Activated CD4-positive, alpha-beta T cell treated with anti-CD3 and anti-CD28 coated beads, Interleukin-2, amount 10 ng/mL, durations not matched to agents 7 days and 5 days (primary cell): ENCODE data around the gene SETD2. TPM values are rescaled to one million over a fixed set of nuclear protein-coding genes. Genes with fewer than 3 reads are reported as not detected.

Experiments used
- total RNA-seq, 2 experiments: library from RNA; stranded (reverse); gene quantifications; one replicate each; pipeline ENCODE4 v1.2.3, GENCODE V29; 2021

Gene SETD2
- total RNA-seq, 2 experiments from 2014 or later: 44.4 to 48.3 TPM

Other genes starting within 250 kb of the SETD2 start
- 10 to 100 TPM; 48.7 to 56.1 TPM for gene CCDC12, start 187.4 kb downstream of the SETD2 start, total RNA-seq
- 100 to 1,000 TPM; 194 to 212 TPM for gene NBEAL2, start 184.4 kb downstream of the SETD2 start, total RNA-seq
- 1 to 10 TPM; 3.6 to 3.9 TPM for gene KIF9, start 118.7 kb upstream of the SETD2 start, total RNA-seq
- gene KLHL18, start 118.8 kb upstream of the SETD2 start, total RNA-seq: 10 to 100 TPM; 21.4 to 24.8 TPM
- gene PTPN23, start 216.9 kb upstream of the SETD2 start, total RNA-seq: 10 to 100 TPM; 27.4 to 34.9 TPM